Measurements from ENCODE around the gene PUDP. TPM values are rescaled to one million over a fixed set of nuclear protein-coding genes. Genes with fewer than 3 reads are reported as not detected.

The PUDP gene
- total RNA-seq, 2 donors from 2014 or later: 15.8 to 41.9 TPM

GRCh38 chrX:7132335-7133049, 15.5 kb downstream of the PUDP start:
- peak overlapping the region; percentile 60 to 79 (median 70) for H3K27ac ChIP-seq

GRCh38 chrX:7131621-7132020, 16.3 kb downstream of the PUDP start:
- no peak for TF ChIP-seq CTCF (IDR thresholded peaks at IDR 0.05)
- no peak for TF ChIP-seq POLR2A (IDR thresholded peaks at IDR 0.05)
- DNase-seq: peak in 1 of 4 donors; percentile 32
- intact Hi-C loops (cut with DNase I): no loop called here
- peaks cover 29% of the 10 kb centered on the region for H3K4me1 ChIP-seq
- H3K9me3 ChIP-seq: no peaks in the 10 kb centered on the region
- ATAC-seq: peak; percentile 7
- peak overlapping the region; percentile 54 to 79 (median 70) for H3K27ac ChIP-seq
- H3K27me3 ChIP-seq: no peaks in the 10 kb centered on the region
- 70 to 78% methylated on average over 11 to 13 of the region's 13 CpGs for WGBS, 2 donors
- no peaks in the 10 kb centered on the region for H3K36me3 ChIP-seq (replicated peaks in 1 of 2; ENCODE audit: insufficient read depth in 1 of 2, low read depth in 2 of 2)
- H3K4me3 ChIP-seq: no peak overlapping the region

More at GRCh38 chrX:7132335-7133049, 15.5 kb downstream of the PUDP start:
- H3K36me3 ChIP-seq (replicated peaks in 1 of 2; ENCODE audit: insufficient read depth in 1 of 2, low read depth in 2 of 2): no peaks in the 10 kb centered on the region
- 21 to 54% methylated on average over 2 to 3 of the region's 3 CpGs for WGBS, 2 donors
- H3K4me1 ChIP-seq: peaks cover 29% of the 10 kb centered on the region
- H3K9me3 ChIP-seq: no peaks in the 10 kb centered on the region
- no peaks in the 10 kb centered on the region for H3K27me3 ChIP-seq
- intact Hi-C loops (cut with DNase I): no loop called here
- DNase-seq (peak; percentile 77 to 89 (median 86)), ATAC-seq (peak; percentile 97)
- TF ChIP-seq POLR2A (IDR thresholded peaks at IDR 0.05): no peak
- peak in 5 of 7 experiments; percentile 23 to 78 (median 55) for TF ChIP-seq CTCF (IDR thresholded peaks at IDR 0.05)
- no peak overlapping the region for H3K4me3 ChIP-seq

- Histone ChIP-seq H3K36me3 (replicated peaks in 1 of 2; ENCODE audit: insufficient read depth in 1 of 2, low read depth in 2 of 2) (no peaks in the 10 kb centered on the region), H3K4me3 (no peak overlapping the region), H3K4me1 (peaks cover 8% of the 10 kb centered on the region), H3K9me3 (no peaks in the 10 kb centered on the region), H3K27me3 (no peaks in the 10 kb centered on the region), H3K27ac (no peak overlapping the region)
- TF ChIP-seq CTCF (IDR thresholded peaks at IDR 0.05) (no peak), POLR2A (IDR thresholded peaks at IDR 0.05) (no peak)
- ATAC-seq (no peak), DNase-seq (no peak)
- intact Hi-C loops (cut with DNase I): no loop called here
- 66 to 79% methylated on average over 2 of the region's 2 CpGs for WGBS, 2 donors
Measured at GRCh38 chrX:7127056-7127455, 20.9 kb downstream of the PUDP start.

- no peak for ATAC-seq
- intact Hi-C loops (cut with DNase I): no loop called here
- peak overlapping the region in 3 of 4 donors; percentile 53 to 65 (median 64) for H3K27ac ChIP-seq
- H3K9me3 ChIP-seq: no peaks in the 10 kb centered on the region
- no peaks in the 10 kb centered on the region for H3K36me3 ChIP-seq (replicated peaks in 1 of 2; ENCODE audit: insufficient read depth in 1 of 2, low read depth in 2 of 2)
- no peak overlapping the region for H3K4me3 ChIP-seq
- H3K4me1 ChIP-seq: peaks cover 23% of the 10 kb centered on the region
- no peak for TF ChIP-seq POLR2A (IDR thresholded peaks at IDR 0.05)
- TF ChIP-seq CTCF (IDR thresholded peaks at IDR 0.05): no peak
- WGBS, 2 donors: 0 to 7% methylated on average over 1 to 2 of the region's 2 CpGs
- no peaks in the 10 kb centered on the region for H3K27me3 ChIP-seq
- DNase-seq: no peak
Measured at GRCh38 chrX:7120878-7121219, 27.1 kb downstream of the PUDP start.

Data from body of pancreas (tissue), 4 donors.